HG02763 (cell line): Measurements from ENCODE around the gene RNH1.

Experiments
- ATAC-seq: cut with Tn5 transposase; IDR thresholded peaks from one replicate; pipeline ENCODE4 v1.9.1; 2021; ENCODE audit warnings: mild to moderate bottlenecking, moderate library complexity; ENCODE audit not compliant: unreplicated experiment

The RNH1 gene

DNA sequence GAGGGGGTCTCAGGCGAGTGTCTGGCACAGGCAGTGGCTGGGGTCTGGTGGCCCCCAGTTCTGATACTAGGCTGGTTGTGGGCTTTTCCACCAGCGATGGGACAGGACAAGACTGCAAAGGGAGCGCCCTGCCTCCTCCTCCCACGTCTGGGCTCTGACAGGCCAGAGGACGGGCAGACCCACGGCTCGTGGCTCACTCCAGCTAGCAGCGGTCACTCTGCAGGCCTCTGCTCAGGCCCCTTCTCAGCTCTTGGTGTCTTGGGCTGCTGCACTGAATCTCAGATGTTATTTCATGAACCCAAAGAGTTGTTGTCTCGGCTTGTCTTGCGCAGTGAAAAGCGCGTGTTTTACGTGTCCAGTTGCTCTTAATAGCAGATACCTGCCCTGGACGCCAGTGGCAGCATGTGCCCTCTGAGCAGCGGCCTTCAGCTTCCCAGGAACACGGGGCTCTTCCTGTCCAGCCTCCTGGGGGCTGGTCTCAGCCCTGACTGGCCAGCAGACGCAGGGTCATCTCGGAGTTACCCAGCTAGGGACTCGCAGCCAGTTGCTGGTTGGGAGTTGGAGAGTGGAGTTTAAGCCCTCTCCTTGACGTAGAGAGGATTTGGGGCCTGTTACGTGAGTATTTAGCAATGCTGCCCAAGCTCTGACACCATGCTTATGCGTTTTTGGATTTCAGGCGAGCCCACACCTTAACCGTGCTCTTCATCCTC, 47.4 kb downstream of the RNH1 start:
- ATAC-seq: no peak

DNA sequence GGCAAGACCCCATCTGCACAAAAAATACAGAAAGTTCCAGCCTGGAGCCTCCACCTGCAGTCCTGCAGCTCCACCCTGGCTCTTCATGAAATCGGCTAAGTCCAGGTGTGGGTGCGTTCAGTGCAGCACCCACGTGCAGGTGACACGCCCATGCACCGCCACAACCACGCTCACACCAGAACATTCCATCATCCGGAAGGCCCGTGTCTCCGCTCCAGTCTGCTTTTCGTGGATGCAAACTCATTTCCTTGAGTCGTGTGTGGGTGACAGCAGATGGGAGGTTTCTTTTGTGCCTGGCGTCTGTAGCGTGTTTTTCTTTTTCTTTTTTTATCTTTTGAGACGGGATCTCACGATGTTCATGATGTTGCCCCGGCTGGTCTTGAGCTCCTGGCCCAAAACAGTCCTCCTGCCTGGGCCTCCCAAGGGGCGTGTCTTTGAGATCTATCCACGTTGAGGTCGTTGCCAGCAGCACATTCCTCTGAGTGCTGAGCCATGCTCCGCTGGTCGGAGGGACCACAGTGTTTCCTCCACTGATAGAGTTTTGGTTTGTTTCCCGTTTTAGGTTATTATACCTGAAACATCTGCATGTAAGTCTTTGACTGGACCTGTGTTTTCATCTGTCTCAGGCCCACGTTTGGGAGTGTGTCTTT, 49.8 kb downstream of the RNH1 start:
- no peak for ATAC-seq

DNA sequence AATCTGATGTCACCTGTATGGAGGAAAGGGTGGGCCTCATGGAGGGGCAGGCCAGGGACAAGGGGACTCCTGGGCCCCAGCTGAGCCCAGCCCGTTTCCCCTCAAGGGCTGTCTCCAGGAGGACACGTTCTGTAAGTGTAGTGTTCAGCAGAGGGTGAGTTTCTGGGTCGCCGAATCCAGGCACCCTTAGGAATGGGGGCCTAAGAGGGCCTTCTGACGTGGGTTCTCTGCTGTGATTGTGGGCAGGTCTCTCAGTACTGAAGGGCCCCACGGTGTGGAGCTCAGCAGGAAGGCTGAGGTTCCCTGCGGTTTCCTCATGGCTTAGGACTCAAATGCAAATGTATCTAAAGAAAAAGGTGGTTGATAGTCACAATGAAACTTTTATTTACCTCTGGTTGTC, 50.5 kb downstream of the RNH1 start:
- ATAC-seq: no peak

DNA sequence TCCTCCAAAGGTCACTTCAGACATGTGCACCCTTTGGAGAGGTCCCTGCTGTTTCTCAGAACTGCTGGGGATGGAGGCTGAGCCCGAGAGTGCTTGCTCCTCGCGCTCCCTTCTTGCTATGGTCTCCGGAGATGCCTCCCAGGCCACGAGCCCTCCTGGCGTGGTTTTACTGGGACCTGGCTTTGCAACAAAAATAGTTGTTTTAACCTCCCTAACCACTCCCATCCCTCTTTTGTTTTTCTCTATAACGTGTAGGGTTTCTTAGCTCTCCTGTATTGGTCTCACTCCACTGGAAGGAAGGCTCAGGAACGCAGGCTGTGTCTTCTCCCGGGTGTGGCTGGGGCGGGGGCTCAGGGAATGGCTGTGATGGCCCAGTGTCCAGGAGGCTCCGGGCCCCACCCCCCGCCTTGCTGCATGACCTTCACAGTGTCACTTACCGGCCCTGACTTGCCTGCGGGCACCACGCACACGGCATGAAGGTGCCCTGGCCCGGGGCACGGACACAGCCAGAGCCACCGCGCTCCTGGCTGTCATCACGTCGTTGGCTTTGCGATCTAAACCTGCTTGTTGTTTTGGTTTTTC, 51.4 kb downstream of the RNH1 start:
- no peak for ATAC-seq

DNA sequence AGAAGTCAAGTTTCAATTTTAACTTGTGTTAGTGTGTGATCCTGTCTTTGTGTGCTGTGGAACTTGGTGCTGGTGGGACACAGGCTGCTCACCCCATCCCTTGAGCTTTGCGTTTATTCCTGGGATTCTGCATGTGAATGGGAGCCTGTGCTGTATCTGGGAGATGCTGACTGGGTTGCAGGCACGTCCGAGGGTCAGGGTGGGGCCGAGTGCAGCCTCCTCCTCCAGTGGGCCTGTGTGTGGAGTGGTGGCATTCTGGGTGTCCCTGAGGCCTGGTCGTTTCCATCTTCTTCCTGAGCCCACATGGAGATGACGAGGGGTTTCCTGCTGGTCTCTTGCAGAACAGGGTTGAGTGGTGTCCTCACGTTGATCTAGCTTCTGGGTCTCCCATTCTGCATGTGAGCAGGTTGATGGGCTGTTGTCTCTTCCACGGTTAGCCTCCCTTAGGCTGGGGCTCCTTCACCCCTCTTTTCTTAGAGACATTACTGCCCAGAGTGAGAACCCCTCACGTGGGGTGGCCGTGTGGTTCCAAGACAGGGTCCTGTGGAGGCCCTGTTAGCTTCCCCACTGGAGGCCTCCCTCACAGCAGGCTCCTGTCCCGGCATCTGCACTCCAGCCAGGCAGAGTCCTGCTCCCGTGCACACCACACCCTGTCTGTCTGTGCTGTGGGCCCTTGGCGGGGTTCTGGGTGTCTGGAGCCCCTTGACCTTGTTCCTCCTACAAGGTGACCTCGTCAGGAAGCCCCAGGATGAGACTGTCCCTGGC, 52.1 kb downstream of the RNH1 start:
- ATAC-seq: no peak

DNA sequence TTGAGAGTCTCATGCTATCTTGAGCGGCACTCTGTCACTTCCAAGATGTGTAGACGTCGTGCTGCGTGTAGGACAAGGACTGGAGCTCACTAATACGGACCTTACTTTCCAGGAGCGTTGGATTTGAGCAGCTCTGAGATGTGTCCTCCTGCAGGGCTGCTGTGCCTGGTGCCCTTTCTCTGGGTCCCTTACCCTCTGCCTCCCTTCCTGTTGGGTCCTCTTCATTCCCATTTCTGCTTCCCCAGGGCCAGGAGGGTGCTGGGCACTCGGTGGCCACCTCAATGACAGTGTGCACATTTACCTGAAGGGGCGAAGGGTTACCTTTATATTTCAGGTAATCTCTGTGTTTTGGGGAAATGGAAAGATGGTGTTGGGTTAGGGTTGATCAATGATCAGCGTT, 53.0 kb downstream of the RNH1 start:
- ATAC-seq: no peak

DNA sequence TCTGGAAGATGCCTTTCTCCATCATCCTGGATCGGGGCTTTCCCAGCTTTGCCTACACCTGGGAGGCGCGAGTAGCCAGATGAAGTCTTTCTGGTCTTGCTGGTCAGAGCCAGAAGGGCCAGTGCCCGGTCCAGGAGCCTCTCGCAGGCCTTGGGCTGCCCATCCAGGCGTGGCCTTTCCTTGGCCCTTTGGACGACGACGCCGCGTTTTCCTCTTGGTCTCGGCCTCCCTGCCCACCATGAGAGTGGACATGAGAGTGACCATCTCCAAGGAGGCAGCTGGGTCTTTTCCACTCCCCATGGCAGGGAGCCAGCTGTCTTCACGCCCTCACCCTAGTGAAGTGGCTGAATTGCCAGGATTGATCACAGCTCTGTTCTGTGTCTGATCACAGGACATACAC, 53.5 kb downstream of the RNH1 start:
- no peak for ATAC-seq

DNA sequence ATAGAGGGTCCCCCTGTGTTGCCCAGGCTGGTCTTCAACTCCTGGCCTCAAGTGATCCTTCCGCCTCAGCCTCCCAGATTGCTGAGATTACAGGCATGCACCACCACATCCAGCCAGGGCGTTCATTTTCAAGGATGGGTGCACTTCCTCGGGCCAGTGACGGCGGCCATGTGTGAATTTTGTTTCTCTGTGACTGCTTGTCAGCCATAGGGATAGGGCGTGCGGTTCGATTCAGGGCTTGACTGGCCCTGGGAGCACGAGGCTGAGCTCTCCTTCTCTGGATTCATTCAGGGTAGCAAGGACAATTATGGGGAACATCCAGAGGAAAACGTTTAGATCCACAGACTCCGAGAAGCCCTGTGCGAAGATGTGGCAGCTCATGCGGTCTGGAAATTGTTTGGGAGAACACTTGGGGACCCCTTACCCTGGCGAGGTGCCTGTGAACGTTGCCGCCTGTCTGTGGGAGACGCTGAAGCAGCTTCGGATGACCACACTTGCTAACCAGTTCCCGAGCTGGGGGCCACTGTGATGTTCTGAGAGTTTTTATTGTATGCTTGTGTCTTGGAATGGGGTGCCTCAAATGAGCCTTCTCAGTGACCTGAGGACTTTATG, 54.0 kb downstream of the RNH1 start:
- no peak for ATAC-seq

DNA sequence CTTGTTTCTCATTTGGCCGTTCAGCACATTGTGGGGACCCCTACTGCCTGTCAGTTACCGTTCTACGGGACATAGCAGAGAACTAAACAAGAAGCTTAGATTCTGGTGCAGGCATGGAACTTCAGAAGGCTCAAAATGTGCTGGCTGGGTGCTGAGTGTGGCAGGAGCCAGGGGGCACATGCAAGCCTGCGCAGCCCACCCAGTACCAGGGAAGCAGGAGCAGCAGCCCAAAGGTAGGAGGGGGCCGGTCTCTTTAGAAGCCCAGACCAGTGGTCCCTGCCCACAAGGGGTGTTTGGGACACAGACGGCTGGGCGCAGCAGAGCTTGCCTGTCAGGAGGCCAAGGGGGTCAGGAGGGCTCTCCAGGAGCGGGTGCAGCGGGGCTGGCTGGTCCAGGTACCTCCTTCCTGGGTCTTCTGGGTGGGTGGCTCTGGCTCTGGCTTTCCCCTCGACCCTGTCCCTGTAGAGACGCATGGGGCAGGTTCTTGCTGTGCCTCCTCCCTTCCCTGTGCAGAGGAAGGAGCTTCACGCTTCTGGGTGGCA, 54.8 kb downstream of the RNH1 start:
- ATAC-seq: no peak

DNA sequence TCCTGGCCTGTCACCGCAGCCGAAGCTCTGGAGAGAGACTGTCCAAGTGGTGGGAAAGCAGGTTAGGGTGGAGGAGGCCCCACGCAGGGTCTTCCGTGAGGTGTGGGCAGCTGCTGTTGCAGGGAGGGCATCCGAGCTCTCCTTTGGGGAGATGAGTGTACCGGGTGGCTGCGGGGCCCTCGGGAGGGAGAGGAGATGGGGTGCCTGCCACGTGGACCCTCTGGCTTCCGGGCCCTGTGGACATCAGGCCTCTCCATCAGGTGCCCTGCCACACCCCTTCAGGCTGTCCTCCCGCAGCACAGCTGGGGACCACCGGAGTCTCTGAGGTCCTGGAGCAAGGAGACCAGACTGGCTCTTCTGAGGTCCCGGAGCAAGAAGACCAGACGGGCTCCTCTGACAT, 55.3 kb downstream of the RNH1 start:
- no peak for ATAC-seq

DNA sequence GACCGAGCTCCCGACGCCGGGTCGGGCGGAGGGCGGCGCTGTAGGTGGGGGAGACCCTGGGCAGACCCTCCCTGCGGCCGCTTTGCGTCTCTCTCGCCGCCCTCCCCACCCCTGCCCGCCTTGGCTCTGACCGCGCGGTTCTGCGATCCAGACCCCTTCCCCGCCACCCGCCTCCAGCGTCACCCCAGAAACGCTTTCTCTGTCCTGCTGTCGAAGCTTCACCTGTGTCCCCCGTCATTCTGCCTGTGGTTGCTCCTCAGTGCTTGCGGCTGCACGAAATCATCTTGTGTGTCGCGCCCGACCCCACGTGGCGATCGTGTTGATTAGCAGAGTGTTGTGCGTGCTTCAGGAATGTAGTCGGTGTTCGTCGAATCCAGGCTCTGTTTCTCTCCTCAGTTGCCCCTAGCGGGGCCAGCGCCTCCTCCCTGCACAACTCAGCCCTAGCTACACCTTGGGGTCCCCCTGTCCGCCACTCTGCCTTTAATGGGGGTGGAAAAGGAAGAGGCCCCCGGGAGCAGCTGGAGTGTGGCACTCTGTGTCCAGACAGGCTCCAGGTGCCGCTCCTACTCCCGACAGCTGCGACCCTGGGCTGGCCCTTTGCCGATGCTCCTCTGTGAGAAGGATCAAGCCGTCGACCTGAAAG, 56.1 kb downstream of the RNH1 start:
- peak; percentile 1 for ATAC-seq

DNA sequence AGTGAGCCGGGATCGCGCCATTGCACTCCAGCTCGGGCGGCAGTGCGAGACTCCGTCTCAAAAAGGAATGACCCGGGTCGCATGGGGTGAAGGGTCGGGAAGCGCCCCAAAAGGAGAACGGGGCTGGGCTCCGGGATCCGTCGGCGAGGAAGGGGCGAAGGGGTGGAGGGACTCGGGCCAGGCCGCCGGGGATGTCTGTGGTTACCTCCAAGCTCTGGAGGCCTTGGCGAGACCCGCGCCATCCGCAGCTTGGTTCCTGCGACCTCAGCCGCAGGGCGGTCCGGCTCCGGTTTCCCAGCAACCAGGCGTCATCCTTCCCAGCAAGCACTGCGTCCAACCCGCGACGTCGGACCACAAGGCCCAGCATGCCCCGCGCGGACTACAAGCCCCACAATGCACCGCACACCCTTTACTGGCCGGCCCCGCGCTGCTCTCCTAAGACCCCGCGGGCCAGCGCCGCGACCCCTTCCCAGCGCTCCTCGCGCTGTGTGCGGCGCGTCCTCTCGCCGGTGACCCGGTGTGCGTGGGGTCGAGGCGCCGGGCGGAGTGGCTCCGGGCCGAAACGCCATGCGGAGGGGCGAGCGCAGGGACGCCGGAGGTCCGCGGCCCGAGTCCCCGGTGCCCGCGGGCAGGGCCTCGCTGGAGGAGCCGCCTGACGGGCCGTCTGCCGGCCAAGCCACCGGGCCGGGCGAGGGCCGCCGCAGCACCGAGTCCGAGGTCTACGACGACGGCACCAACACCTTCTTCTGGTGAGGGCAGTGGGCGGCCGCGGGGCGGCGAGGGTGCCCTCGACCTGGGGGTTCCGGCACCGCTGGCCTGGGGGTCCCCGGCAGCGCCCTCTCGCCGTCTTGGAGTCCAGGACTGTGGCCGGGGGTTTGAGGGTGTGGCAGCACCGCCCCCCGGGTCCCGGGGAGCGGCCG, 56.9 kb downstream of the RNH1 start, which contains the start of gene PTDSS2:
Gene PTDSS2 (plus strand): TSS at position 391 of the 920 bp plus-strand sequence. CDS start 177 bp downstream, at position 568.
- ATAC-seq: peak; percentile 77

DNA sequence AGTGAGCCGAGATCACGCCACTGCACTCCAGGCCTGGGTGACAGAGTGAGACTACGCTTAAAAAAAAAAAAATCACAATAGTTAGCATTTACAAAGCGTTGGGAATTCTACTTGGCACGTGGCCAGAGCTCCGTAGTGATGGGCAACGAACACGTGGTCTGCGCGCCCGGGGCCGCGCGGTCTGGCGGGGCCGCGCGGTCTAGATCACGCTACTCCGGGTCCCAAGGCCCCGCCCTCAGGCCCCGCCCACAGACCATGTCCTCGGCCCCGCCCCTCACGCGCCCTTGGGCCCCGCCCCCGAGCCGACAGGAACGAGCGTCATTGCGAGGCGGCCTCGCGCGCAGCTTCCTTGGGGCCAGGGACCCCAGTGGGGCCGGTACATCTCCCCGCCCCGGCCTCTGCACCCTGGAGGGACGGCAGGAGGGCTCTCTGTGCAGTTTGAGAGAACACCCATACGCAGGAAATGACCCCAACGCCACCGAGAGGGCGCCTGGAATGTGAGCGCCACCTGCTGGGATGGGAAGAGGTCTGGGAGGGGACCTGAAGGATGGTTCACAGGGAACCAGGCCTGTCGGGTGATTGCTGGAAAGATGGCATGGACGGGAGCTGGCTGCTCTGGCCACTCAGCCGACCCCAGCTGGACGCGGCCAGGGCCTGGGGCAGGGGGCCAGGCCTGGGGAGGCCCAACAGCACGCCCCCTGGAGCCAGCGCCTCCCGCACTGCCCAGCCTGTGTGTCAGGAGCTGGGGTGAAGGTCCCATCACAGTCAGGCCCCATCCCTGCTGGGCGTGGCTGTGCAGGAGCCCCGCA, 58.9 kb downstream of the RNH1 start:
- ATAC-seq: peak; percentile 55

DNA sequence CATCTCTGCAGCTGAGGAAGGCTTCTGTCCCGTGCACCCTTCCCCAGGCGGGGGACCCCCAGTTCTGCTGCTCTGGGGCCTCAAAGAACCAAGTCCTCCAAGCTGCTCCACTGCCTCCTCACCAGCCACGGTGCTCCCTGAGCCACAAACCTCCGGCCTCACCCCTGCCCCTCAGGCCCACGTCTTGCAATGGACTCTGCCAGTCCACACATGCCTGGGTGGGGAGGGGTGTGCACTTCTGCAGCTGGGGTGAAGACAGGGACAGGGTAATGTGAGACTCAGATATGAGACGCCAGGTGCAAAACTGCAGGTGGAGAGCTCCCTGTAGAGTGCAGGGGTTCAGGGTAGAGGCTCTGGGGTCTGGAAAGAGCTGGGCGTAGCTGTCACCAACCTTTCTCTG, 60.2 kb downstream of the RNH1 start:
- ATAC-seq: no peak

DNA sequence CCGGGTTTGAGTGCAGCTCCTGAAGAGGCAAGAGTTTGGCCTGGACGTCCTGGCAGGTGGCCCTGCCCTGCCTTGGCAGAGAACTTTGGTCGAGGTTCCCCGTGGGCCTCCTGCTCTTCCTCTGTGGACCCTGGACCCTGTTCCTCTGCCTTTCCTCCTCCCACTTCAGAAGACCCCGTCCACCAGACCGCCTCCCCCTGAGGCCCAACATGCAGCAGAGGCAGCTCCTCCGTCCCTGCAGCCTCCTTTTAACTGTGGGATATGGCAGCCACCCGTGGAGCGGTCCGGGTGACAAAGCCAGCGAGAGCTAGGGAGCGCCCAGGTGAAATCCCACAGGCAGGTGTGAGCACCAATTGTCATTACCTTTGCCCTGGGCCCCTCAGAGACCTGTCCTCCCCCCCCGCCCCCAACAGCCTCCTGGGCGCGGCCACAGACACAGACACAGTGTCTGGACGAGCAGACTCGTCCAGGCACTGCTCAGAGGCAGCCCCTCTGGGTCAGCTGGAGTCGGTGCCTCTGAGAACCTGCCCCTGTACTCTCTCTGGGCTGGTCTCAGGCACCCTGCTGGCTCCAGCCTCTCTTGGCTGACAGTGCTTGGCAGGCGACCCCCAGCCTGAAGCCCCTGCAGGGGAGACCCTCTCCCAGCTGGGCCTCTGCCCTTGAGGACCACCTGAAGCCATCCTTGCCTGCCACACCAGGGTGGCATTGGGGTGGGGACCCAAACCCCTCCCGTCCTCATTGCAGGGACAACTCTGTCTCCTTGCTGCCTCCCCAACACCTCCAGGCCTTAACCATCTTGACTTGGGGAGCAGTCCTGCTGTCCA, 61.1 kb downstream of the RNH1 start:
- no peak for ATAC-seq
